Fibroblast of lung (primary cell): ENCODE results near the gene CLDN25. TPM values are rescaled to one million over a fixed set of nuclear protein-coding genes. Genes with fewer than 3 reads are reported as not detected.

Experiments used
- DNase-seq, 2 donors: peaks; one replicate each; pipeline versions ENCODE4 v3.0.0 to v3.0.0-alpha.2; 2010; ENCODE audit warnings: low read depth in 2 of 2
- H2AFZ ChIP-seq: 2 replicates; pipeline ENCODE4 v1.5.1; 2012; ENCODE audit warnings: low read length, control low read depth, inconsistent platforms
- H3K27ac ChIP-seq: 2 replicates; pipeline ENCODE4 v1.5.1; 2011; ENCODE audit warnings: low read length, control low read depth; ENCODE audit not compliant: insufficient read depth
- H3K27me3 ChIP-seq: 2 replicates; pipeline ENCODE4 v1.5.1; 2011; ENCODE audit warnings: mild to moderate bottlenecking, low read length; ENCODE audit not compliant: control insufficient read depth, insufficient read depth
- H3K36me3 ChIP-seq: 2 replicates; pipeline ENCODE4 v1.5.1; 2011; ENCODE audit warnings: low read length; ENCODE audit not compliant: control insufficient read depth, insufficient read depth
- H3K4me1 ChIP-seq: 2 replicates; pipeline ENCODE4 v1.5.1; 2011; ENCODE audit warnings: low read length; ENCODE audit not compliant: control insufficient read depth, insufficient read depth; ENCODE audit errors: extremely low read depth
- H3K4me2 ChIP-seq: 2 replicates; pipeline ENCODE4 v1.5.1; 2011; ENCODE audit warnings: low read length, control low read depth; ENCODE audit not compliant: insufficient read depth; ENCODE audit errors: extremely low read depth
- H3K4me3 ChIP-seq, 4 experiments: fragments of 200-600 bp in 1 of 4; sonication (generic) in 1 of 4; replicated peaks in 1 of 4; 2 replicates each; pipeline ENCODE4 v1.5.1; 2011 to 2016; ENCODE audit warnings: low read length in 4 of 4, low read depth in 3 of 4, mild to moderate bottlenecking in 3 of 4, control low read depth in 2 of 4, inconsistent platforms in 1 of 4, mixed read lengths in 1 of 4; ENCODE audit not compliant: insufficient read depth in 1 of 4; ENCODE audit errors: control extremely low read depth in 1 of 4
- H3K79me2 ChIP-seq: 2 replicates; pipeline ENCODE4 v1.5.1; 2012; ENCODE audit warnings: mild to moderate bottlenecking, low read length, inconsistent platforms; ENCODE audit not compliant: control insufficient read depth, insufficient read depth
- H3K9ac ChIP-seq: 2 replicates; pipeline ENCODE4 v1.5.1; 2011; ENCODE audit warnings: mild to moderate bottlenecking, low read length, control low read depth; ENCODE audit not compliant: insufficient read depth
- H3K9me3 ChIP-seq: 2 replicates; pipeline ENCODE4 v1.5.1; 2012; ENCODE audit warnings: low read depth, low read length; ENCODE audit not compliant: control insufficient read depth, insufficient read depth
- H4K20me1 ChIP-seq: 2 replicates; pipeline ENCODE4 v1.5.1; 2011; ENCODE audit warnings: low read length; ENCODE audit not compliant: control insufficient read depth, insufficient read depth; ENCODE audit errors: extremely low read depth
- CTCF ChIP-seq, 2 donors: IDR thresholded peaks in 1 of 2; conservative IDR thresholded peaks in 1 of 2; 1 replicate in 1 of 2; 2 replicates in 1 of 2; pipeline ENCODE4 v1.5.1; 2011 to 2012; ENCODE audit warnings: low read length in 2 of 2, control low read depth in 1 of 2, inconsistent platforms in 1 of 2, low read depth in 1 of 2, mild to moderate bottlenecking in 1 of 2
- EZH2 ChIP-seq: IDR thresholded peaks from 2 replicates; pipeline ENCODE4 v1.5.1; 2012; ENCODE audit warnings: low read length, control low read depth, mild to moderate bottlenecking; ENCODE audit errors: missing control alignments
- polyA plus RNA-seq, 2 donors: library from polyadenylated mRNA; depleted of rRNA in 1 of 2; stranded (reverse) in 1 of 2; unstranded in 1 of 2; fragments of >200 nt; gene quantifications; 2 replicates each; pipeline ENCODE4 v1.2.1, GENCODE V29; 2011 to 2012; ENCODE audit warnings: missing spikeins in 1 of 2
- total RNA-seq: library from RNA; depleted of rRNA; stranded (reverse); fragments of >200 nt; gene quantifications from 2 replicates; pipeline ENCODE4 v1.2.1, GENCODE V29; 2014

Gene CLDN25
- total and polyA plus RNA-seq, 2 donors (not counting 1 experiment from before 2014, with no cell fraction given) = not detected

- Histone ChIP-seq H3K9ac (no peak overlapping the region), H3K27ac (no peak overlapping the region), H3K4me3 (no peak overlapping the region), H3K4me2 (no peak overlapping the region), H3K4me1 (no peaks in the 10 kb centered on the region), H4K20me1 (no peaks in the 10 kb centered on the region), H3K27me3 (no peaks in the 10 kb centered on the region), H3K9me3 (no peaks in the 10 kb centered on the region), H3K79me2 (no peaks in the 10 kb centered on the region), H2AFZ (no peak overlapping the region), H3K36me3 (no peaks in the 10 kb centered on the region)
- DNase-seq = no peak
- TF ChIP-seq EZH2 = no peak
- TF ChIP-seq CTCF (conservative IDR thresholded peaks at IDR 0.05 in 1 of 2, IDR thresholded peaks at IDR 0.05 in 1 of 2; ENCODE audit: low read depth in 1 of 2, low read length in 2 of 2) = no peak
These were observed 10.2 kb downstream of the CLDN25 start for GRCh38 chr11:113789675-113790320.

- TF ChIP-seq CTCF (conservative IDR thresholded peaks at IDR 0.05 in 1 of 2, IDR thresholded peaks at IDR 0.05 in 1 of 2; ENCODE audit: low read depth in 1 of 2, low read length in 2 of 2) (peak; percentile 62 to 80), EZH2 (no peak)
- H3K4me3 ChIP-seq = no peak overlapping the region
- DNase-seq = peak; percentile 29 to 42
- no peaks in the 10 kb centered on the region for H4K20me1 ChIP-seq
- H3K4me2 ChIP-seq = no peak overlapping the region
- H3K9ac ChIP-seq = no peak overlapping the region
- no peaks in the 10 kb centered on the region for H3K4me1 ChIP-seq
- no peak overlapping the region for H2AFZ ChIP-seq
- H3K27ac ChIP-seq = no peak overlapping the region
- no peaks in the 10 kb centered on the region for H3K27me3 ChIP-seq
- no peaks in the 10 kb centered on the region for H3K79me2 ChIP-seq
- no peaks in the 10 kb centered on the region for H3K9me3 ChIP-seq
- peaks cover 2% of the 10 kb centered on the region for H3K36me3 ChIP-seq
These were observed 17.2 kb downstream of the CLDN25 start for GRCh38 chr11:113796663-113797259.

GRCh38 chr11:113802621-113803020 is 23.0 kb downstream of the CLDN25 start:
- Histone ChIP-seq H3K27me3 (no peaks in the 10 kb centered on the region), H3K36me3 (peaks cover 2% of the 10 kb centered on the region), H3K9me3 (no peaks in the 10 kb centered on the region), H3K4me3 (no peak overlapping the region), H3K79me2 (no peaks in the 10 kb centered on the region), H3K4me2 (no peak overlapping the region), H2AFZ (no peak overlapping the region), H4K20me1 (no peaks in the 10 kb centered on the region), H3K27ac (no peak overlapping the region), H3K4me1 (no peaks in the 10 kb centered on the region), H3K9ac (no peak overlapping the region)
- no peak for DNase-seq
- no peak for TF ChIP-seq EZH2
- TF ChIP-seq CTCF (conservative IDR thresholded peaks at IDR 0.05 in 1 of 2, IDR thresholded peaks at IDR 0.05 in 1 of 2; ENCODE audit: low read depth in 1 of 2, low read length in 2 of 2) = no peak
